Mesenchymal stem cell (in vitro differentiated cells and primary cell): ENCODE results near the gene RPS8.
A peak's percentile ranks its signal among the peaks of the same experiment; 100 is the strongest.
"Not testable (repeated sequence)": the region's sequence is repeated elsewhere in the genome, so short reads cannot be mapped to it uniquely, and the experiment has no call there.

Source experiments
- DNase-seq: peaks from one replicate; pipeline ENCODE4 v3.0.0-alpha.2; 2013
- H2AFZ ChIP-seq: one replicate; pipeline ENCODE4 v1.6.1; 2013; ENCODE audit warnings: low read depth, mild to moderate bottlenecking, control low read depth, inconsistent platforms, low read length, moderate library complexity
- H2AK5ac ChIP-seq: 2 replicates; pipeline ENCODE4 v1.6.1; 2013; ENCODE audit warnings: low read length, moderate library complexity, mild to moderate bottlenecking, inconsistent platforms; ENCODE audit not compliant: severe bottlenecking
- H2BK120ac ChIP-seq: one replicate; pipeline ENCODE4 v1.6.1; 2013; ENCODE audit warnings: low read depth, mild to moderate bottlenecking, inconsistent platforms, low read length, moderate library complexity
- H2BK12ac ChIP-seq, 2 experiments: one replicate each; pipeline ENCODE4 v1.6.1; 2013; ENCODE audit warnings: inconsistent platforms in 2 of 2, low read length in 2 of 2, mild to moderate bottlenecking in 2 of 2, moderate library complexity in 2 of 2, control low read depth in 1 of 2
- H2BK15ac ChIP-seq: one replicate; pipeline ENCODE4 v1.6.1; 2013; ENCODE audit warnings: mild to moderate bottlenecking, low read depth, inconsistent platforms; ENCODE audit not compliant: poor library complexity, severe bottlenecking
- H2BK5ac ChIP-seq: 2 replicates; pipeline ENCODE4 v1.6.1; 2013; ENCODE audit warnings: low read depth, mild to moderate bottlenecking, low read length, control low read depth, inconsistent platforms; ENCODE audit not compliant: poor library complexity, severe bottlenecking
- H3K14ac ChIP-seq, 2 experiments: one replicate each; pipeline ENCODE4 v1.6.1; 2013; ENCODE audit warnings: inconsistent platforms in 2 of 2, low read length in 2 of 2, control low read depth in 1 of 2, mild to moderate bottlenecking in 1 of 2, moderate library complexity in 1 of 2
- H3K18ac ChIP-seq, 2 experiments: one replicate each; pipeline ENCODE4 v1.6.1; 2013; ENCODE audit warnings: inconsistent platforms in 2 of 2, low read length in 2 of 2, control low read depth in 1 of 2, low read depth in 1 of 2, mild to moderate bottlenecking in 1 of 2
- H3K23ac ChIP-seq, 2 experiments: one replicate each; pipeline ENCODE4 v1.6.1; 2013; ENCODE audit warnings: inconsistent platforms in 2 of 2, low read length in 2 of 2, mild to moderate bottlenecking in 2 of 2, moderate library complexity in 2 of 2, control low read depth in 1 of 2
- H3K27ac ChIP-seq: 2 replicates; pipeline ENCODE4 v1.5.1; 2013; ENCODE audit warnings: mild to moderate bottlenecking, moderate library complexity, low read length, control low read depth, inconsistent platforms; ENCODE audit not compliant: poor library complexity, severe bottlenecking
- H3K27me3 ChIP-seq, 2 experiments: 2 replicates each; pipeline versions ENCODE4 v1.6.1 to v1.7.0; 2013; ENCODE audit warnings: low read length in 2 of 2, mild to moderate bottlenecking in 2 of 2, moderate library complexity in 2 of 2, control low read depth in 1 of 2, inconsistent platforms in 1 of 2; ENCODE audit not compliant: control insufficient read depth in 1 of 2, insufficient read depth in 1 of 2
- H3K36me3 ChIP-seq, 2 experiments: 2 replicates each; pipeline versions ENCODE4 v1.6.1 to v1.7.0; 2013; ENCODE audit warnings: low read length in 2 of 2, control low read depth in 1 of 2, inconsistent platforms in 1 of 2, low read depth in 1 of 2, mild to moderate bottlenecking in 1 of 2; ENCODE audit not compliant: insufficient read depth in 2 of 2, control insufficient read depth in 1 of 2
- H3K4ac ChIP-seq, 2 experiments: one replicate each; pipeline ENCODE4 v1.6.1; 2013; ENCODE audit warnings: inconsistent platforms in 2 of 2, low read length in 2 of 2, mild to moderate bottlenecking in 2 of 2, moderate library complexity in 2 of 2, control low read depth in 1 of 2, low read depth in 1 of 2
- H3K4me1 ChIP-seq: 2 replicates; pipeline ENCODE4 v1.6.1; 2013; ENCODE audit warnings: low read depth, low read length, control low read depth; ENCODE audit not compliant: control insufficient read depth, insufficient read depth
- H3K4me2 ChIP-seq: 2 replicates; pipeline ENCODE4 v1.6.1; 2013; ENCODE audit warnings: low read length, mild to moderate bottlenecking, inconsistent platforms; ENCODE audit not compliant: poor library complexity, severe bottlenecking
- H3K4me3 ChIP-seq, 2 experiments: 2 replicates each; pipeline versions ENCODE4 v1.5.1 to v1.7.0; 2013; ENCODE audit warnings: low read length in 2 of 2, mild to moderate bottlenecking in 2 of 2, control low read depth in 1 of 2, low read depth in 1 of 2; ENCODE audit not compliant: insufficient read depth in 1 of 2
- H3K79me1 ChIP-seq: replicated peaks from 2 replicates; pipeline ENCODE4 v1.6.1; 2013; ENCODE audit warnings: mild to moderate bottlenecking, control low read depth, low read length, inconsistent platforms; ENCODE audit not compliant: poor library complexity, severe bottlenecking
- H3K9ac ChIP-seq: 2 replicates; pipeline ENCODE4 v1.7.0; 2013; ENCODE audit warnings: mild to moderate bottlenecking, low read length, moderate library complexity
- H3K9me3 ChIP-seq: 2 replicates; pipeline ENCODE4 v1.7.0; 2013; ENCODE audit warnings: mild to moderate bottlenecking, low read length; ENCODE audit not compliant: control insufficient read depth
- H4K8ac ChIP-seq: one replicate; pipeline ENCODE4 v1.6.1; 2013; ENCODE audit warnings: inconsistent platforms, mild to moderate bottlenecking, low read length, moderate library complexity
- H4K91ac ChIP-seq: one replicate; pipeline ENCODE4 v1.6.1; 2013; ENCODE audit warnings: mild to moderate bottlenecking, low read length, inconsistent platforms
- WGBS: methylation state at CpG from one replicate; pipeline ENCODE4 v1.1.7; 2013; ENCODE audit warnings: mixed read lengths; 5-methylcytosine and 5-hydroxymethylcytosine counted together

RPS8 gene

GRCh38 chr1:44822131-44822701 is 46.9 kb downstream of the RPS8 start:
- H3K23ac ChIP-seq = no peak overlapping the region
- peak overlapping the region in 1 of 2 experiments; percentile 18 for H3K18ac ChIP-seq
- no peaks in the 10 kb centered on the region for H3K27me3 ChIP-seq
- H4K8ac ChIP-seq = no peak overlapping the region
- peaks cover 15% of the 10 kb centered on the region for H3K4me1 ChIP-seq
- no peak overlapping the region for H4K91ac ChIP-seq
- 83% methylated on average over 6 of the region's 6 CpGs for WGBS
- H3K79me1 ChIP-seq = no peaks in the 10 kb centered on the region
- no peak overlapping the region for H3K27ac ChIP-seq
- no peak overlapping the region for H3K14ac ChIP-seq
- no peaks in the 10 kb centered on the region for H3K9me3 ChIP-seq
- H3K4me3 ChIP-seq = no peak overlapping the region
- H3K36me3 ChIP-seq = peaks cover 3% of the 10 kb centered on the region in 2 experiments
- peak overlapping the region; percentile 1 to 68 for H2BK12ac ChIP-seq
- no peak overlapping the region for H2BK15ac ChIP-seq
- no peak overlapping the region for H3K4me2 ChIP-seq
- H3K9ac ChIP-seq = no peak overlapping the region
- no peak overlapping the region for H2AFZ ChIP-seq
- H2BK5ac ChIP-seq = no peak overlapping the region
- no peak overlapping the region for H2BK120ac ChIP-seq
- DNase-seq = no peak
- no peak overlapping the region for H3K4ac ChIP-seq
- H2AK5ac ChIP-seq = no peak overlapping the region

- H3K9me3 ChIP-seq = no peaks in the 10 kb centered on the region
- H2AK5ac ChIP-seq = no peak overlapping the region
- no peak for DNase-seq
- H3K4me2 ChIP-seq = no peak overlapping the region
- no peaks in the 10 kb centered on the region for H3K27me3 ChIP-seq
- peak overlapping the region; percentile 9 for H4K91ac ChIP-seq
- peaks cover 15% of the 10 kb centered on the region for H3K4me1 ChIP-seq
- H2BK5ac ChIP-seq = no peak overlapping the region
- no peak overlapping the region for H3K9ac ChIP-seq
- H3K27ac ChIP-seq = no peak overlapping the region
- 98% methylated on average over 15 of the region's 15 CpGs for WGBS
- peaks cover 0 to 3% of the 10 kb centered on the region in 2 experiments for H3K36me3 ChIP-seq
- H2AFZ ChIP-seq = no peak overlapping the region
- peak overlapping the region in 1 of 2 experiments; percentile 55 for H3K14ac ChIP-seq
- H3K23ac ChIP-seq = peak overlapping the region in 1 of 2 experiments; percentile 18
- no peak overlapping the region for H2BK120ac ChIP-seq
- peak overlapping the region in 1 of 2 experiments; percentile 28 for H3K18ac ChIP-seq
- peak overlapping the region in 1 of 2 experiments; percentile 61 for H2BK12ac ChIP-seq
- H4K8ac ChIP-seq = peak overlapping the region; percentile 42
- no peak overlapping the region for H3K4me3 ChIP-seq
- H2BK15ac ChIP-seq = no peak overlapping the region
- H3K4ac ChIP-seq = no peak overlapping the region
- H3K79me1 ChIP-seq = no peaks in the 10 kb centered on the region
Measured at GRCh38 chr1:44822981-44823451, 47.7 kb downstream of the RPS8 start.

GRCh38 chr1:44824392-44824791 is 49.1 kb downstream of the RPS8 start:
- H2BK15ac ChIP-seq, H2BK12ac ChIP-seq, H3K36me3 ChIP-seq, H3K4ac ChIP-seq, H3K9me3 ChIP-seq, H3K79me1 ChIP-seq, H2AFZ ChIP-seq, H3K18ac ChIP-seq, H3K4me3 ChIP-seq, H4K8ac ChIP-seq, H4K91ac ChIP-seq, H2BK120ac ChIP-seq, H3K27me3 ChIP-seq, H3K9ac ChIP-seq, H3K23ac ChIP-seq, H2BK5ac ChIP-seq, H3K27ac ChIP-seq, H3K14ac ChIP-seq, H3K4me2 ChIP-seq, H2AK5ac ChIP-seq, DNase-seq: not testable (repeated sequence)
- 98% methylated on average over 6 of the region's 6 CpGs for WGBS
- H3K4me1 ChIP-seq = peaks cover 13% of the 10 kb centered on the region

GRCh38 chr1:44826375-44827196 is 51.2 kb downstream of the RPS8 start:
- Histone ChIP-seq H3K4me2 (no peak overlapping the region), H3K27ac (no peak overlapping the region), H2AK5ac (no peak overlapping the region), H3K14ac (peak overlapping the region in 1 of 2 experiments; percentile 4), H2BK12ac (peak overlapping the region in 1 of 2 experiments; percentile 33), H3K23ac (no peak overlapping the region), H4K8ac (peak overlapping the region; percentile 57), H3K4ac (no peak overlapping the region), H3K4me1 (peaks cover 9% of the 10 kb centered on the region), H2AFZ (no peak overlapping the region), H3K4me3 (peak overlapping the region in 1 of 2 experiments; percentile 48), H3K9me3 (no peaks in the 10 kb centered on the region), H3K36me3 (peaks cover 0 to 3% of the 10 kb centered on the region in 2 experiments), H3K18ac (peak overlapping the region in 1 of 2 experiments; percentile 13), H2BK15ac (peak overlapping the region; percentile 36), H3K27me3 (no peaks in the 10 kb centered on the region), H2BK5ac (no peak overlapping the region), H2BK120ac (no peak overlapping the region), H4K91ac (peak overlapping the region; percentile 54), H3K79me1 (no peaks in the 10 kb centered on the region), H3K9ac (peak overlapping the region; percentile 74)
- DNase-seq = no peak
- 85% methylated on average over 24 of the region's 24 CpGs for WGBS
